ENCODE results near the gene EPS8.

The EPS8 gene

DNA sequence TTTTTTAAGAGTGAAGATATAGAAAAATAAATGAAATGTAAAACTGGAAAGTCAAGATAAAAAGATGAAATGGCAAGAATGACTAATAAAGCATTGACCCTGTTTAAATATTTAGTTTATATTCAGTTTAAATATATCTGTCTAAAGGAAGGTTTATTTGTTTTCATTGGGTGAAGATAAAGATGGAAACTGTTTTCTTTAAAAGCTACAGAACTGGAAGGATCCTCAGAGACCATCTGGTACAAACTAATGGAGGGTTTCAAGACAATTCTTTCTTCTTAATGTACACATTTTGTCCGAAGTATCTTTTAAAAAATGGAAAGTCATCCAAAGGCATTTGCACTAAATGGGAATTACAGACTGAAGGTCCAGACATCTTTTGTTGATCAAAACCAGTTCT is 142.6 kb downstream of the EPS8 start:
- Histone ChIP-seq H3K27ac (ENCODE audit: low read depth, low read length, poor library complexity, severe bottlenecking) (no peak overlapping the region), H3K4me2 (ENCODE audit: low read length) (no peak overlapping the region), H3F3A (ENCODE audit: insufficient read depth, low read length) (no peaks in the 10 kb centered on the region), H3K4me1 (ENCODE audit: insufficient read depth, low read length, severe bottlenecking) (no peaks in the 10 kb centered on the region), H3K9me2 (ENCODE audit: low read depth, low read length) (no peaks in the 10 kb centered on the region), H3K27me3 (ENCODE audit: insufficient read depth, low read length) (no peaks in the 10 kb centered on the region), H2AFZ (ENCODE audit: low read length) (no peak overlapping the region), H4K20me1 (ENCODE audit: insufficient read depth, low read length) (no peaks in the 10 kb centered on the region), H3K9ac (ENCODE audit: low read length) (no peak overlapping the region), H3K36me3 (ENCODE audit: insufficient read depth, low read length) (no peaks in the 10 kb centered on the region), H3K4me3 (ENCODE audit: low read depth, low read length, poor library complexity, severe bottlenecking) (no peak overlapping the region), H3K79me2 (ENCODE audit: insufficient read depth, low read length) (no peaks in the 10 kb centered on the region), H3K9me3 (ENCODE audit: low read length) (no peaks in the 10 kb centered on the region)
- TF ChIP-seq EZH2 (IDR thresholded peaks at IDR 0.05; ENCODE audit: borderline replicate concordance, low read length) = no peak
- TF ChIP-seq CTCF (IDR thresholded peaks at IDR 0.05; ENCODE audit: low read length) = no peak

DNA sequence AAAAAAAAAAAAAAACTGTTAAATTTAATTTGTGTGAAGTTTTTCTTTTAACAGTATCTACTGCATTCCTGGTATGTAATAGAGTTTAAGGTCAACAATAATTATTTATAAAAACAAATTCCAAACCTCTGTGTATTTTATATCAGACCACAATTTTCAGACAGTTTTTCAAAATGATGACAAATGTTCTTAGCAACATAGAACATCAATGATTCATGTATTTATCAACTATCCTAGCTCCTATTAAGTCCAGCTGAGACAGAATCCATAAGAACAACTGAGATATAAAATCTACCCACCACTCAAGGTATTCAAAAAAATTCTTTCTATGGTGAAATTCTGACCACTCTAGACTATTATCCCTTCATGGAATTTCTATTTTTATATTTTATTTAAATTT is 144.5 kb downstream of the EPS8 start:
- H3K27ac ChIP-seq (ENCODE audit: low read depth, low read length, poor library complexity, severe bottlenecking) = no peak overlapping the region
- H3K36me3 ChIP-seq (ENCODE audit: insufficient read depth, low read length) = no peaks in the 10 kb centered on the region
- TF ChIP-seq CTCF (IDR thresholded peaks at IDR 0.05; ENCODE audit: low read length) (no peak), EZH2 (IDR thresholded peaks at IDR 0.05; ENCODE audit: borderline replicate concordance, low read length) (no peak)
- H2AFZ ChIP-seq (ENCODE audit: low read length) = no peak overlapping the region
- no peaks in the 10 kb centered on the region for H3K9me3 ChIP-seq (ENCODE audit: low read length)
- H3K4me1 ChIP-seq (ENCODE audit: insufficient read depth, low read length, severe bottlenecking) = no peaks in the 10 kb centered on the region
- H3K9ac ChIP-seq (ENCODE audit: low read length) = no peak overlapping the region
- H3K27me3 ChIP-seq (ENCODE audit: insufficient read depth, low read length) = no peaks in the 10 kb centered on the region
- no peaks in the 10 kb centered on the region for H3K9me2 ChIP-seq (ENCODE audit: low read depth, low read length)
- H3K4me2 ChIP-seq (ENCODE audit: low read length) = no peak overlapping the region
- H3K4me3 ChIP-seq (ENCODE audit: low read depth, low read length, poor library complexity, severe bottlenecking) = no peak overlapping the region
- no peaks in the 10 kb centered on the region for H3F3A ChIP-seq (ENCODE audit: insufficient read depth, low read length)
- no peaks in the 10 kb centered on the region for H4K20me1 ChIP-seq (ENCODE audit: insufficient read depth, low read length)
- H3K79me2 ChIP-seq (ENCODE audit: insufficient read depth, low read length) = no peaks in the 10 kb centered on the region

GRCh38 chr12:15638231-15638630 is 151.0 kb downstream of the EPS8 start:
- Histone ChIP-seq H3K27ac (ENCODE audit: low read depth, low read length, poor library complexity, severe bottlenecking) (no peak overlapping the region), H4K20me1 (ENCODE audit: insufficient read depth, low read length) (no peaks in the 10 kb centered on the region), H3K9me3 (ENCODE audit: low read length) (no peaks in the 10 kb centered on the region), H3K4me2 (ENCODE audit: low read length) (no peak overlapping the region), H3K36me3 (ENCODE audit: insufficient read depth, low read length) (no peaks in the 10 kb centered on the region), H3K9me2 (ENCODE audit: low read depth, low read length) (no peaks in the 10 kb centered on the region), H3K27me3 (ENCODE audit: insufficient read depth, low read length) (no peaks in the 10 kb centered on the region), H3K4me1 (ENCODE audit: insufficient read depth, low read length, severe bottlenecking) (no peaks in the 10 kb centered on the region), H3K4me3 (ENCODE audit: low read depth, low read length, poor library complexity, severe bottlenecking) (no peak overlapping the region), H2AFZ (ENCODE audit: low read length) (no peak overlapping the region), H3F3A (ENCODE audit: insufficient read depth, low read length) (no peaks in the 10 kb centered on the region), H3K9ac (ENCODE audit: low read length) (no peak overlapping the region), H3K79me2 (ENCODE audit: insufficient read depth, low read length) (no peaks in the 10 kb centered on the region)
- TF ChIP-seq EZH2 (IDR thresholded peaks at IDR 0.05; ENCODE audit: borderline replicate concordance, low read length) = no peak
- TF ChIP-seq CTCF (IDR thresholded peaks at IDR 0.05; ENCODE audit: low read length) = no peak

All from OCI-LY1 (cell line).